ENCODE measurements around the gene TMEM201.

DNA sequence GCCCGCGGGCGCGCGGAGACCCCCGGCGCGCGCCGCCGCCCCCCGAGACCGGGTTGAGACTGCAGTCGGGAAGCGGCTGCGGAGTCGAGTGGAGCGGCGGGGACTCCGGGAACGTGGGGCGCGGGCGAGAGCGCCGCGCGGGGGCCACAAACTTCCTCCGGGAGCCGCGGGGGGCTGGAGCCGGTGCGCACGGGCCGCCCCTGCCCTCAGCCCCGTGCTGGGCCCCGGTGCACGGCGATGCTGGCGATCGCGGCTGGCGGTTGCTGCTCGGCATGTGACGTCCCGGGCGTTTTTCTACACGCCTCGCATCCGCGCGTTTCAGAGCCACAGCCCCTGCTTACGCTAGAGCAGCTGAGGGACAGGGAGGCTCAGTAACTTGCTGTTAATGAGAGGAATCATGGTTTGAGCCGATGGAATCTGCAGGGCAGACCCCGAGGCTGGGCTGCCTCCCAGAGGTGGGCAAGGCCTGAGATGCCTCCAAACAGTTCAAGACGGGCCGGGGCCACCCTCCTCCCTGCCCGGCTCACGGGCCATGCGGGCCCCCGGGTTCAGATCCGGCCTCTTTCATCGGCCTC is 520 bp downstream of the TMEM201 start:
- TF ChIP-seq, protein P1, sequence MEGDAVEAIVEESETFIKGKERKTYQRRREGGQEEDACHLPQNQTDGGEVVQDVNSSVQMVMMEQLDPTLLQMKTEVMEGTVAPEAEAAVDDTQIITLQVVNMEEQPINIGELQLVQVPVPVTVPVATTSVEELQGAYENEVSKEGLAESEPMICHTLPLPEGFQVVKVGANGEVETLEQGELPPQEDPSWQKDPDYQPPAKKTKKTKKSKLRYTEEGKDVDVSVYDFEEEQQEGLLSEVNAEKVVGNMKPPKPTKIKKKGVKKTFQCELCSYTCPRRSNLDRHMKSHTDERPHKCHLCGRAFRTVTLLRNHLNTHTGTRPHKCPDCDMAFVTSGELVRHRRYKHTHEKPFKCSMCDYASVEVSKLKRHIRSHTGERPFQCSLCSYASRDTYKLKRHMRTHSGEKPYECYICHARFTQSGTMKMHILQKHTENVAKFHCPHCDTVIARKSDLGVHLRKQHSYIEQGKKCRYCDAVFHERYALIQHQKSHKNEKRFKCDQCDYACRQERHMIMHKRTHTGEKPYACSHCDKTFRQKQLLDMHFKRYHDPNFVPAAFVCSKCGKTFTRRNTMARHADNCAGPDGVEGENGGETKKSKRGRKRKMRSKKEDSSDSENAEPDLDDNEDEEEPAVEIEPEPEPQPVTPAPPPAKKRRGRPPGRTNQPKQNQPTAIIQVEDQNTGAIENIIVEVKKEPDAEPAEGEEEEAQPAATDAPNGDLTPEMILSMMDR (IDR thresholded peaks at IDR 0.05; ENCODE audit: borderline replicate concordance, extremely low read depth, low read length, poor library complexity, severe bottlenecking): no peak
- no peak for TF ChIP-seq EZH2 (IDR thresholded peaks at IDR 0.05; ENCODE audit: borderline replicate concordance, low read depth, low read length, severe bottlenecking)

All from DND-41 (cell line).